Nephron progenitor cell (in vitro differentiated cells): ENCODE data around the gene PITX2.

Experiments
- DNase-seq: peaks from one replicate; pipeline ENCODE4 v3.0.0; 2021
- H3K27ac Mint-ChIP-seq: 2 replicates; pipeline ENCODE4 v1.8.0; 2021; ENCODE audit warnings: mild to moderate bottlenecking, moderate library complexity, mixed read lengths
- H3K27me3 Mint-ChIP-seq: 2 replicates; pipeline ENCODE4 v1.8.0; 2021; ENCODE audit warnings: mild to moderate bottlenecking, low read depth, mixed read lengths; ENCODE audit not compliant: poor library complexity
- H3K36me3 Mint-ChIP-seq: 2 replicates; pipeline ENCODE4 v1.8.0; 2021; ENCODE audit warnings: low read depth, mixed read lengths
- H3K4me1 Mint-ChIP-seq: 2 replicates; pipeline ENCODE4 v1.8.0; 2021; ENCODE audit warnings: mixed read lengths
- H3K4me3 Mint-ChIP-seq: 2 replicates; pipeline ENCODE4 v1.8.0; 2021; ENCODE audit warnings: mild to moderate bottlenecking, moderate library complexity, mixed read lengths
- H3K9me3 Mint-ChIP-seq: 2 replicates; pipeline ENCODE4 v1.8.0; 2021; ENCODE audit warnings: mild to moderate bottlenecking, moderate library complexity, mixed read lengths
- CTCF ChIP-seq: fragments of 200-600 bp; sonication (generic); IDR thresholded peaks from 2 replicates; pipeline ENCODE4 v1.5.0; 2021; ENCODE audit warnings: antibody characterized with exemption

The PITX2 gene

GRCh38 chr4:110639207-110640090 is 16.6 kb upstream of the PITX2 start:
- peaks cover 68% of the 10 kb centered on the region for H3K4me1 Mint-ChIP-seq
- no peaks in the 10 kb centered on the region for H3K36me3 Mint-ChIP-seq
- no peak overlapping the region for H3K27ac Mint-ChIP-seq
- no peaks in the 10 kb centered on the region for H3K9me3 Mint-ChIP-seq
- peak; percentile 50 for DNase-seq
- peaks cover 97% of the 10 kb centered on the region for H3K27me3 Mint-ChIP-seq
- no peak for TF ChIP-seq CTCF
- H3K4me3 Mint-ChIP-seq, result peak overlapping the region; percentile 76

GRCh38 chr4:110638089-110638746 is 15.3 kb upstream of the PITX2 start:
- Mint-ChIP-seq H3K4me3 (peak overlapping the region; percentile 86), H3K27me3 (peaks cover 99% of the 10 kb centered on the region), H3K9me3 (no peaks in the 10 kb centered on the region), H3K36me3 (no peaks in the 10 kb centered on the region), H3K27ac (no peak overlapping the region), H3K4me1 (peaks cover 79% of the 10 kb centered on the region)
- no peak for DNase-seq
- TF ChIP-seq CTCF, result no peak

- Mint-ChIP-seq H3K4me1 (peaks cover 80% of the 10 kb centered on the region), H3K9me3 (no peaks in the 10 kb centered on the region), H3K27me3 (peaks cover 99% of the 10 kb centered on the region), H3K4me3 (peak overlapping the region; percentile 86), H3K27ac (no peak overlapping the region), H3K36me3 (no peaks in the 10 kb centered on the region)
- DNase-seq, result peak; percentile 54
- TF ChIP-seq CTCF, result no peak
Observed at GRCh38 chr4:110637408-110638088, 14.7 kb upstream of the PITX2 start.

GRCh38 chr4:110636680-110637407 is 14.0 kb upstream of the PITX2 start:
- no peak for TF ChIP-seq CTCF
- H3K27ac Mint-ChIP-seq, result no peak overlapping the region
- peak overlapping the region; percentile 86 for H3K4me3 Mint-ChIP-seq
- no peaks in the 10 kb centered on the region for H3K9me3 Mint-ChIP-seq
- H3K4me1 Mint-ChIP-seq, result peaks cover 83% of the 10 kb centered on the region
- peaks cover 99% of the 10 kb centered on the region for H3K27me3 Mint-ChIP-seq
- H3K36me3 Mint-ChIP-seq, result no peaks in the 10 kb centered on the region
- peak; percentile 80 for DNase-seq

GRCh38 chr4:110636171-110636679 is 13.3 kb upstream of the PITX2 start:
- Mint-ChIP-seq H3K4me1 (peaks cover 83% of the 10 kb centered on the region), H3K4me3 (peak overlapping the region; percentile 86), H3K27ac (no peak overlapping the region), H3K27me3 (peaks cover 99% of the 10 kb centered on the region), H3K9me3 (no peaks in the 10 kb centered on the region), H3K36me3 (no peaks in the 10 kb centered on the region)
- no peak for DNase-seq
- TF ChIP-seq CTCF, result no peak
